Measurements from ENCODE around the gene TEC. TPM values are rescaled to one million over a fixed set of nuclear protein-coding genes. Genes with fewer than 3 reads are reported as not detected.
"Not testable (repeated sequence)": the region's sequence is repeated elsewhere in the genome, so short reads cannot be mapped to it uniquely, and the experiment has no call there.

The TEC gene
- total RNA-seq, 1 experiment from 2014 or later: 0.23 TPM

- no peak for DNase-seq (ENCODE audit: low read depth)
Observed at GRCh38 chr4:48167538-48168263, 101.9 kb downstream of the TEC start.

GRCh38 chr4:48164561-48164960 is 105.1 kb downstream of the TEC start:
- DNase-seq (ENCODE audit: low read depth): not testable (repeated sequence)

GRCh38 chr4:48163746-48164145 is 105.9 kb downstream of the TEC start:
- DNase-seq (ENCODE audit: low read depth): no peak

- DNase-seq (ENCODE audit: low read depth): no peak
Observed at GRCh38 chr4:48162162-48162561, 107.5 kb downstream of the TEC start.

GRCh38 chr4:48157271-48157670 is 112.4 kb downstream of the TEC start:
- no peak for DNase-seq (ENCODE audit: low read depth)

GRCh38 chr4:48156423-48156822 is 113.2 kb downstream of the TEC start:
- DNase-seq (ENCODE audit: low read depth): no peak

GRCh38 chr4:48153791-48154550 is 115.7 kb downstream of the TEC start:
- DNase-seq (ENCODE audit: low read depth): no peak

GRCh38 chr4:48152259-48152658 is 117.4 kb downstream of the TEC start:
- DNase-seq (ENCODE audit: low read depth): no peak

GRCh38 chr4:48149827-48150370 is 119.7 kb downstream of the TEC start:
- no peak for DNase-seq (ENCODE audit: low read depth)

GRCh38 chr4:48147621-48148020 is 122.0 kb downstream of the TEC start:
- no peak for DNase-seq (ENCODE audit: low read depth)

GRCh38 chr4:48141048-48141447 is 128.6 kb downstream of the TEC start:
- no peak for DNase-seq (ENCODE audit: low read depth)

GRCh38 chr4:48139691-48140090 is 129.9 kb downstream of the TEC start:
- DNase-seq (ENCODE audit: low read depth): no peak

- DNase-seq (ENCODE audit: low read depth): no peak
Observed at GRCh38 chr4:48138936-48139335, 130.7 kb downstream of the TEC start.

- DNase-seq (ENCODE audit: low read depth): no peak
Observed at GRCh38 chr4:48138511-48138910, 131.1 kb downstream of the TEC start.

GRCh38 chr4:48137846-48138245 is 131.8 kb downstream of the TEC start:
- no peak for DNase-seq (ENCODE audit: low read depth)

- no peak for DNase-seq (ENCODE audit: low read depth)
Observed at GRCh38 chr4:48134081-48134480, 135.6 kb downstream of the TEC start, which contains the start of gene TXK. Gene TXK, minus strand, starts transcription at chr4:48134250. Its CDS starts 80 bp downstream, at chr4:48134170.

- DNase-seq (ENCODE audit: low read depth): peak; percentile 4
Observed at GRCh38 chr4:48133669-48134068, 136.0 kb downstream of the TEC start.

- DNase-seq (ENCODE audit: low read depth): no peak
Observed at GRCh38 chr4:48131736-48132135, 137.9 kb downstream of the TEC start.

- no peak for DNase-seq (ENCODE audit: low read depth)
Observed at GRCh38 chr4:48130100-48130499, 139.5 kb downstream of the TEC start.

- DNase-seq (ENCODE audit: low read depth): peak; percentile 4
Observed at GRCh38 chr4:48129307-48130014, 140.2 kb downstream of the TEC start.

- DNase-seq (ENCODE audit: low read depth): peak; percentile 92
Observed at GRCh38 chr4:48127682-48128404, 141.8 kb downstream of the TEC start.

GRCh38 chr4:48127231-48127630 is 142.4 kb downstream of the TEC start:
- DNase-seq (ENCODE audit: low read depth): no peak

Data from Daoy (cell line).